Mesenchymal stem cell (in vitro differentiated cells and primary cell): ENCODE data around the gene FAAH.

ENCODE experiments used
- DNase-seq: peaks from one replicate; pipeline ENCODE4 v3.0.0-alpha.2; 2013
- H2AFZ ChIP-seq: one replicate; pipeline ENCODE4 v1.6.1; 2013; ENCODE audit warnings: low read depth, mild to moderate bottlenecking, control low read depth, inconsistent platforms, low read length, moderate library complexity
- H2AK5ac ChIP-seq: 2 replicates; pipeline ENCODE4 v1.6.1; 2013; ENCODE audit warnings: low read length, moderate library complexity, mild to moderate bottlenecking, inconsistent platforms; ENCODE audit not compliant: severe bottlenecking
- H2BK120ac ChIP-seq: one replicate; pipeline ENCODE4 v1.6.1; 2013; ENCODE audit warnings: low read depth, mild to moderate bottlenecking, inconsistent platforms, low read length, moderate library complexity
- H2BK12ac ChIP-seq, 2 experiments: one replicate each; pipeline ENCODE4 v1.6.1; 2013; ENCODE audit warnings: inconsistent platforms in 2 of 2, low read length in 2 of 2, mild to moderate bottlenecking in 2 of 2, moderate library complexity in 2 of 2, control low read depth in 1 of 2
- H2BK15ac ChIP-seq: one replicate; pipeline ENCODE4 v1.6.1; 2013; ENCODE audit warnings: mild to moderate bottlenecking, low read depth, inconsistent platforms; ENCODE audit not compliant: poor library complexity, severe bottlenecking
- H2BK5ac ChIP-seq: 2 replicates; pipeline ENCODE4 v1.6.1; 2013; ENCODE audit warnings: low read depth, mild to moderate bottlenecking, low read length, control low read depth, inconsistent platforms; ENCODE audit not compliant: poor library complexity, severe bottlenecking
- H3K14ac ChIP-seq, 2 experiments: one replicate each; pipeline ENCODE4 v1.6.1; 2013; ENCODE audit warnings: inconsistent platforms in 2 of 2, low read length in 2 of 2, control low read depth in 1 of 2, mild to moderate bottlenecking in 1 of 2, moderate library complexity in 1 of 2
- H3K18ac ChIP-seq, 2 experiments: one replicate each; pipeline ENCODE4 v1.6.1; 2013; ENCODE audit warnings: inconsistent platforms in 2 of 2, low read length in 2 of 2, control low read depth in 1 of 2, low read depth in 1 of 2, mild to moderate bottlenecking in 1 of 2
- H3K23ac ChIP-seq, 2 experiments: one replicate each; pipeline ENCODE4 v1.6.1; 2013; ENCODE audit warnings: inconsistent platforms in 2 of 2, low read length in 2 of 2, mild to moderate bottlenecking in 2 of 2, moderate library complexity in 2 of 2, control low read depth in 1 of 2
- H3K27ac ChIP-seq: 2 replicates; pipeline ENCODE4 v1.5.1; 2013; ENCODE audit warnings: mild to moderate bottlenecking, moderate library complexity, low read length, control low read depth, inconsistent platforms; ENCODE audit not compliant: poor library complexity, severe bottlenecking
- H3K27me3 ChIP-seq, 2 experiments: 2 replicates each; pipeline versions ENCODE4 v1.6.1 to v1.7.0; 2013; ENCODE audit warnings: low read length in 2 of 2, mild to moderate bottlenecking in 2 of 2, moderate library complexity in 2 of 2, control low read depth in 1 of 2, inconsistent platforms in 1 of 2; ENCODE audit not compliant: control insufficient read depth in 1 of 2, insufficient read depth in 1 of 2
- H3K36me3 ChIP-seq, 2 experiments: 2 replicates each; pipeline versions ENCODE4 v1.6.1 to v1.7.0; 2013; ENCODE audit warnings: low read length in 2 of 2, control low read depth in 1 of 2, inconsistent platforms in 1 of 2, low read depth in 1 of 2, mild to moderate bottlenecking in 1 of 2; ENCODE audit not compliant: insufficient read depth in 2 of 2, control insufficient read depth in 1 of 2
- H3K4ac ChIP-seq, 2 experiments: one replicate each; pipeline ENCODE4 v1.6.1; 2013; ENCODE audit warnings: inconsistent platforms in 2 of 2, low read length in 2 of 2, mild to moderate bottlenecking in 2 of 2, moderate library complexity in 2 of 2, control low read depth in 1 of 2, low read depth in 1 of 2
- H3K4me1 ChIP-seq: 2 replicates; pipeline ENCODE4 v1.6.1; 2013; ENCODE audit warnings: low read depth, low read length, control low read depth; ENCODE audit not compliant: control insufficient read depth, insufficient read depth
- H3K4me2 ChIP-seq: 2 replicates; pipeline ENCODE4 v1.6.1; 2013; ENCODE audit warnings: low read length, mild to moderate bottlenecking, inconsistent platforms; ENCODE audit not compliant: poor library complexity, severe bottlenecking
- H3K4me3 ChIP-seq, 2 experiments: 2 replicates each; pipeline versions ENCODE4 v1.5.1 to v1.7.0; 2013; ENCODE audit warnings: low read length in 2 of 2, mild to moderate bottlenecking in 2 of 2, control low read depth in 1 of 2, low read depth in 1 of 2; ENCODE audit not compliant: insufficient read depth in 1 of 2
- H3K79me1 ChIP-seq: replicated peaks from 2 replicates; pipeline ENCODE4 v1.6.1; 2013; ENCODE audit warnings: mild to moderate bottlenecking, control low read depth, low read length, inconsistent platforms; ENCODE audit not compliant: poor library complexity, severe bottlenecking
- H3K9ac ChIP-seq: 2 replicates; pipeline ENCODE4 v1.7.0; 2013; ENCODE audit warnings: mild to moderate bottlenecking, low read length, moderate library complexity
- H3K9me3 ChIP-seq: 2 replicates; pipeline ENCODE4 v1.7.0; 2013; ENCODE audit warnings: mild to moderate bottlenecking, low read length; ENCODE audit not compliant: control insufficient read depth
- H4K8ac ChIP-seq: one replicate; pipeline ENCODE4 v1.6.1; 2013; ENCODE audit warnings: inconsistent platforms, mild to moderate bottlenecking, low read length, moderate library complexity
- H4K91ac ChIP-seq: one replicate; pipeline ENCODE4 v1.6.1; 2013; ENCODE audit warnings: mild to moderate bottlenecking, low read length, inconsistent platforms
- WGBS: methylation state at CpG from one replicate; pipeline ENCODE4 v1.1.7; 2013; ENCODE audit warnings: mixed read lengths; 5-methylcytosine and 5-hydroxymethylcytosine counted together

Gene FAAH

DNA sequence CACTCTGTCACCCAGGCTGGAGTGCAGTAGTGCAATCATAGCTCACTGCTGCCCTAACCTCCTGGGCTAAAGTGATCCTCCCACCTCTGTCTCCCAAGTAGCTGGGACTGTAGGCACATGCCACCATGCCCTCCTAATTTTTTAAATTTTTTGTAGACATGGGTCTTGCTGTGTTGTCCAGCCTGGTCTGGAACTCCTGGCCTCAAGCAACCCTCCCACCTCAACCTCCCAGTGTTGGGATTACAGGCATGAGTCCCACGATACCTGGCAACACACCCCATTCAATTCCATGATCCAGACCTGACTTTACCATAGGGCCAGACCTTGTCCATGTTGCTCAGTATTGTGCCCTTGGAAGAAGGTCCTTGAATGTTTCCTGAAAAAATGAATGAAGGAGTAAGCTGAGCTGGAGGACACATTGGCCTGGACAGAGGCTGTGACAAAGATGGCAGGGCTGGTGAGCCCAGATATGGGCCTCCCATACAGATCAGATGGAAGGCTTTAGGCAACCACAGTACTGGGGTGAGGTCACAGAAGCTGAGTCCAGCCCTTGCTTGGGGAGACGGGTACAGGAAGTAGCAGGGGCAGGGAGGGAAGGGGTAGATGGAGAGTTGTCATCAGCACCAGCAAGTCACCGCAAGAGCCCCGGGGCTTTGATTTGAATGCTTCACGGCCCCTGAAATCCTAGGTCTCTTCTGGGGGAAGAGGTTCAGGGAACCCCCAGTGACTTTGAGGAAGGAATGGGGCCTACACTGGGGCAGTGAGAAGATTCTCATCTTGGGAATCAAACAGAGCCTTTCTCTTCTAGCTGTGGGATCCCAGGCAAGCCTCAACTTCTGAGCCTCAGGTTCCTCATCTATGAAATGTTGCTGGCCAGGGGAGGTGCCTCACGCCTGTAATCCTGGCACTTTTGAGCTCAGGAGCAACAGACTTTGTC is 55.4 kb downstream of the FAAH start:
- Histone ChIP-seq H2BK5ac (no peak overlapping the region), H3K18ac (no peak overlapping the region), H3K4me3 (no peak overlapping the region), H2BK12ac (no peak overlapping the region), H2BK120ac (no peak overlapping the region), H3K36me3 (no peaks in the 10 kb centered on the region), H4K91ac (no peak overlapping the region), H3K27me3 (peaks cover 96 to 100% of the 10 kb centered on the region in 2 experiments), H2BK15ac (no peak overlapping the region), H3K4me2 (no peak overlapping the region), H4K8ac (no peak overlapping the region), H3K9me3 (no peaks in the 10 kb centered on the region), H3K27ac (no peak overlapping the region), H3K14ac (no peak overlapping the region), H3K4me1 (peaks cover 9% of the 10 kb centered on the region), H3K79me1 (no peaks in the 10 kb centered on the region), H3K4ac (no peak overlapping the region), H3K23ac (no peak overlapping the region), H2AK5ac (no peak overlapping the region), H3K9ac (no peak overlapping the region), H2AFZ (no peak overlapping the region)
- DNase-seq = no peak
- 35% methylated on average over 5 of the region's 6 CpGs for WGBS

DNA sequence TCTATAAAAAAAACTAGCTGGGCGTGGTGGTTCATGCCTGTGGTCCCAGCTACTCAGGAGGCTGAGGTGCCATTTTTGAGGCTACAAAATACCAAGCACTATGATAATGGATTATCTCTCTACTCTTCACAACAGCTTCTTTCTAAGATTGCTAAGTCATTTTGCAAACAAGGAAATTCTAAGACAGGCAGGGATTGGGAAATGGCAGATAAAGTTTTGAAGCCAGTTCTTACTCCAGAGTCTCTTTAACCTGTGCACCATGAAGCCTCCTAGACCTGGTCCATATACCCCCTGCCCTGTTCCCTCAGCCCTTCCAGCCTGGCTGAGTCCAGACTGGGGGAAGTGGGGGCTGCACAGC is 56.0 kb downstream of the FAAH start:
- no peak overlapping the region for H3K4ac ChIP-seq
- peaks cover 96 to 100% of the 10 kb centered on the region in 2 experiments for H3K27me3 ChIP-seq
- no peak overlapping the region for H2BK5ac ChIP-seq
- no peak overlapping the region for H2AK5ac ChIP-seq
- WGBS = 75% methylated on average over 1 of the region's 1 CpG
- no peak overlapping the region for H4K91ac ChIP-seq
- no peak overlapping the region for H3K4me3 ChIP-seq
- no peaks in the 10 kb centered on the region for H3K79me1 ChIP-seq
- H3K9me3 ChIP-seq = no peaks in the 10 kb centered on the region
- H3K36me3 ChIP-seq = no peaks in the 10 kb centered on the region
- no peak overlapping the region for H3K27ac ChIP-seq
- no peak overlapping the region for H2BK12ac ChIP-seq
- DNase-seq = no peak
- H3K4me1 ChIP-seq = peaks cover 9% of the 10 kb centered on the region
- no peak overlapping the region for H2BK120ac ChIP-seq
- H3K23ac ChIP-seq = no peak overlapping the region
- no peak overlapping the region for H3K14ac ChIP-seq
- no peak overlapping the region for H4K8ac ChIP-seq
- H3K18ac ChIP-seq = no peak overlapping the region
- no peak overlapping the region for H3K9ac ChIP-seq
- H3K4me2 ChIP-seq = no peak overlapping the region
- no peak overlapping the region for H2AFZ ChIP-seq
- no peak overlapping the region for H2BK15ac ChIP-seq

DNA sequence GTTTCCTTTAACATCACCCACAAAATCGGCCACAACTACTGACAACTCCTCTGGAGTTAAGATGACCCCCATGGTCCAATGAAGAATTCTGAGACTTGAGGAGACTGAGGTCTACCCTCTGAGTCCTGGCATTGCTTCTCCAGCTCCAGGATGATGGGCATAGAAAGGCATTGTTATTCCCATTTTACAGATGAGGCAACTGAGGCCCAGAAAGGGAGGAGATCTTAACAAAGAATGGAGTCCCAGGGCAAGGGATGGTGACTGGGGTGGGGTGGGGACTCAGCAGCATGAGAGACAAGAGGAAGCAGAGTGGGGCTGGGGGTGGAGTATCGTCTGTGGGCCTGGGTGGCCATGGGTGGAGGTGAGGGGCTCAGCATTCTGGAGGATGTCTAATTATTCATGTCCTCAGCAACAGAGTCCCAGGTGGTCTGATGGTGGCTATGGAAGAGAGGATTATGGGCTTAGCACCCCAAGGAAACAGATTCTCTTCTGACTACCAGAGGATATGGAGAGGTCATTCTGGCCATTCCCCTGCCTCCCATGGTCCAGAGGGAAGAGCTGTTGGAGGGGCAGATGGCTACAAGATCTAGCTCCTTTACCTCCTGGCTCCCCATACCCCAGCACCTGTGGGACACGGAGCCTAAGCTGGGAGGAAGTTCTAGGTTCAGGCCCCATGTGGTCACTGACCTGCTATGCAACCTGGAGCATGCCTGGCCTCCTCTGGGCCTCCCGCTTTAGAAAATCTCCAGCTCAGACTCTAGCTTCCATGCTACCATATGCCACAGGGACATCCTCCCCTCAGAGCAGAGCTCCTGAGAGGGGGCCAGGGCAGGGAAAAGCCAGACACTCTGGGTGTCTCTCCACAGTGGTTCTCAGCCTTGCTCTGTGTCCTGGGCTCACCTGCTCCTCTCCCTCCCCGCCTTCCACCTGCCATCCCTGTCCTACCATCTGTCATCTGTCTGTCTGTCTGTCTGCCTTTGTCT is 58.1 kb downstream of the FAAH start:
- no peak overlapping the region for H3K23ac ChIP-seq
- H3K4me2 ChIP-seq = no peak overlapping the region
- no peak overlapping the region for H2BK15ac ChIP-seq
- H2BK5ac ChIP-seq = no peak overlapping the region
- peaks cover 9% of the 10 kb centered on the region for H3K4me1 ChIP-seq
- no peak overlapping the region for H2BK12ac ChIP-seq
- no peak overlapping the region for H3K4ac ChIP-seq
- H4K91ac ChIP-seq = no peak overlapping the region
- no peak overlapping the region for H2BK120ac ChIP-seq
- H3K9me3 ChIP-seq = no peaks in the 10 kb centered on the region
- no peak overlapping the region for H3K18ac ChIP-seq
- no peak overlapping the region for H2AK5ac ChIP-seq
- H3K4me3 ChIP-seq = no peak overlapping the region
- H3K36me3 ChIP-seq = no peaks in the 10 kb centered on the region
- no peak overlapping the region for H4K8ac ChIP-seq
- no peak overlapping the region for H3K27ac ChIP-seq
- 51% methylated on average over 4 of the region's 5 CpGs for WGBS
- no peak overlapping the region for H3K14ac ChIP-seq
- H3K79me1 ChIP-seq = no peaks in the 10 kb centered on the region
- DNase-seq = no peak
- no peak overlapping the region for H3K9ac ChIP-seq
- H3K27me3 ChIP-seq = peaks cover 89 to 97% of the 10 kb centered on the region in 2 experiments
- no peak overlapping the region for H2AFZ ChIP-seq

DNA sequence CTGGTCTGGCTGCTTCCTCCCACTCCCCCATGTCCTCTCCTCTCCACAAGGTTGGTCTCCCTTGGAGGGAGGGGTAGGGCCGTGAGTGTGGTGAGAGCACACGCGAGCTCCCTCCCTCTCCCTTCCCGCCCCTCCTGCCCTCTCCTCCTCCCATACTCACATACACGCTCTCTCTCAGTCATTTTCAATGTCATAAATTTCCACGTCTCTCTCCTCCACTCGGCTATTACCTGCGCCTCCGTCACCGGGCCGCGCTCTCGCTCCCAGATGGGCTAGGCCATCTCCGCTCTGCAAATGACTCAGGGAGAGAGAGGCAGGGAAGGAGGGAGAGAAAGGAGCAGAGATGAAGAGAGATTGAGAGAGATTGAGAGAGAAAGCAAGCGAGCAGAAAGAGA is 58.8 kb downstream of the FAAH start:
- peaks cover 89 to 96% of the 10 kb centered on the region in 2 experiments for H3K27me3 ChIP-seq
- no peak overlapping the region for H2BK12ac ChIP-seq
- no peak overlapping the region for H3K9ac ChIP-seq
- no peak overlapping the region for H3K14ac ChIP-seq
- DNase-seq = no peak
- H4K91ac ChIP-seq = no peak overlapping the region
- H3K4me1 ChIP-seq = peaks cover 8% of the 10 kb centered on the region
- H2BK120ac ChIP-seq = no peak overlapping the region
- no peak overlapping the region for H3K23ac ChIP-seq
- no peak overlapping the region for H3K18ac ChIP-seq
- H2AFZ ChIP-seq = no peak overlapping the region
- H3K9me3 ChIP-seq = no peaks in the 10 kb centered on the region
- no peaks in the 10 kb centered on the region for H3K36me3 ChIP-seq
- no peak overlapping the region for H3K4ac ChIP-seq
- H3K79me1 ChIP-seq = no peaks in the 10 kb centered on the region
- no peak overlapping the region for H3K27ac ChIP-seq
- no peak overlapping the region for H2AK5ac ChIP-seq
- no peak overlapping the region for H3K4me3 ChIP-seq
- H2BK15ac ChIP-seq = no peak overlapping the region
- WGBS = 31% methylated on average over 10 of the region's 15 CpGs
- no peak overlapping the region for H2BK5ac ChIP-seq
- no peak overlapping the region for H3K4me2 ChIP-seq
- H4K8ac ChIP-seq = no peak overlapping the region
